HepG2 (cell line): ENCODE data around the gene AGXT. TPM values are rescaled to one million over a fixed set of nuclear protein-coding genes. Genes with fewer than 3 reads are reported as not detected.
A peak's percentile ranks its signal among the peaks of the same experiment; 100 is the strongest.

Experiments used
- ATAC-seq: fragments of 200-7000 bp; cut with Tn5 transposase; 3 replicates; pipeline ENCODE4 v1.9.1; 2020; ENCODE audit warnings: mild to moderate bottlenecking, moderate library complexity
- BruUV-seq: library from RNA; stranded (reverse); fragments of 400-500 nt; replicated peaks from 2 replicates; lab custom pipeline; 2021; lab: Mats Ljungman, UMichigan
- CTCF ChIA-PET: fragments of 300-600 bp; formaldehyde crosslinking; extraction: SDS; loops from one replicate; lab custom pipeline; 2021; ENCODE audit warnings: low total read pairs, inconsistent platforms, low intra/inter-chr PET ratio; lab: Yijun Ruan, JAX
- POLR2A ChIA-PET: fragments of 350-600 bp; sonication (Branson Sonifier 250); formaldehyde crosslinking; loops from one replicate; lab custom pipeline; 2020; ENCODE audit warnings: antibody characterized with exemption, inconsistent platforms; lab: Yijun Ruan, JAX
- DNase-seq: peaks from one replicate; pipeline ENCODE4 v3.0.0-alpha.2; 2015; ENCODE audit warnings: low spot score
- FAIRE-seq: peaks from 3 replicates; lab custom pipeline; 2011; peaks lifted over from hg19 to GRCh38; lab: Jason Lieb, UNC
- H2AFZ ChIP-seq: one replicate; pipeline ENCODE4 v1.6.1; 2011; ENCODE audit warnings: low read length, inconsistent platforms
- H3K27ac ChIP-seq: fragments of 300-600 bp; 3 replicates; pipeline ENCODE4 v1.8.0; 2011; ENCODE audit warnings: mixed run types, mild to moderate bottlenecking, mixed read lengths, low read length, inconsistent platforms; ENCODE audit not compliant: insufficient read depth; ENCODE audit errors: extremely low read length
- H3K27me3 ChIP-seq, 2 experiments: fragments of 200-600 bp in 1 of 2; 2 replicates in 1 of 2; 3 replicates in 1 of 2; pipeline versions ENCODE4 v1.6.0 to v1.8.0; 2011; ENCODE audit warnings: low read length in 2 of 2, mild to moderate bottlenecking in 2 of 2, moderate library complexity in 2 of 2, inconsistent platforms in 1 of 2; ENCODE audit not compliant: insufficient read depth in 2 of 2, control insufficient read depth in 1 of 2
- H3K36me3 ChIP-seq, 2 experiments: fragments of 200-600 bp in 1 of 2; replicated peaks in 1 of 2; 2 replicates in 1 of 2; 3 replicates in 1 of 2; pipeline versions ENCODE4 v1.5.1 to v1.8.0; 2011; ENCODE audit warnings: low read length in 2 of 2, inconsistent platforms in 1 of 2; ENCODE audit not compliant: insufficient read depth in 2 of 2, control insufficient read depth in 1 of 2
- H3K4me1 ChIP-seq: 2 replicates; pipeline ENCODE4 v1.5.1; 2012; ENCODE audit warnings: low read length, inconsistent platforms; ENCODE audit not compliant: insufficient read depth
- H3K4me2 ChIP-seq: 2 replicates; pipeline ENCODE4 v1.6.0; 2011; ENCODE audit warnings: low read depth, low read length, inconsistent platforms
- H3K4me3 ChIP-seq, 3 experiments: fragments of 200-600 bp in 1 of 3; sonication (generic), shearing (Covaris generic) in 1 of 3; replicated peaks in 1 of 3; 2 replicates each; pipeline ENCODE4 v1.5.1; 2011 to 2016; ENCODE audit warnings: low read length in 3 of 3, inconsistent platforms in 2 of 3, low read depth in 2 of 3, mild to moderate bottlenecking in 2 of 3, control low read depth in 1 of 3, mixed read lengths in 1 of 3; ENCODE audit not compliant: insufficient read depth in 1 of 3
- H3K79me2 ChIP-seq: one replicate; pipeline ENCODE4 v1.6.1; 2011; ENCODE audit warnings: low read length, inconsistent platforms; ENCODE audit not compliant: insufficient read depth
- H3K9ac ChIP-seq: 2 replicates; pipeline ENCODE4 v1.6.0; 2011; ENCODE audit warnings: mild to moderate bottlenecking, low read depth, low read length, inconsistent platforms; ENCODE audit not compliant: insufficient read depth
- H3K9me3 ChIP-seq: 2 replicates; pipeline ENCODE4 v1.5.1; 2012; ENCODE audit warnings: mild to moderate bottlenecking, low read length
- H4K20me1 ChIP-seq: 2 replicates; pipeline ENCODE4 v1.6.0; 2011; ENCODE audit warnings: inconsistent platforms, mild to moderate bottlenecking, low read length, moderate library complexity; ENCODE audit not compliant: insufficient read depth
- CBFB ChIP-seq: sonication (generic); formaldehyde crosslinking; IDR thresholded peaks from 2 replicates; pipeline ENCODE4 v1.4.0; 2020; ENCODE audit warnings: missing genetic modification reagents
- CBX1 ChIP-seq: IDR thresholded peaks from one replicate; pipeline ENCODE4 v1.6.1; 2016; ENCODE audit warnings: antibody characterized with exemption, low read depth
- FOXJ3 ChIP-seq: sonication (generic); formaldehyde crosslinking; IDR thresholded peaks from 2 replicates; pipeline ENCODE4 v1.4.0; 2020; ENCODE audit warnings: missing genetic modification reagents, mild to moderate bottlenecking, borderline replicate concordance
- HIVEP1 ChIP-seq: sonication (generic); formaldehyde crosslinking; IDR thresholded peaks from 2 replicates; pipeline ENCODE4 v1.4.0; 2020; ENCODE audit warnings: mild to moderate bottlenecking, missing genetic modification reagents
- HNRNPL ChIP-seq: fragments of 200-400 bp; formaldehyde crosslinking; IDR thresholded peaks from 2 replicates; pipeline ENCODE4 v1.6.1; 2017; ENCODE audit warnings: mild to moderate bottlenecking, low read depth, low read length
- KDM2A ChIP-seq: sonication (generic); formaldehyde crosslinking; IDR thresholded peaks from 2 replicates; pipeline ENCODE4 v1.4.0; 2020; ENCODE audit warnings: low read depth, missing genetic modification reagents, borderline replicate concordance
- NFIC ChIP-seq: IDR thresholded peaks from 2 replicates; pipeline ENCODE4 v1.6.1; 2012; ENCODE audit warnings: mild to moderate bottlenecking, low read length, inconsistent platforms
- TAF1 ChIP-seq: sonication (generic); formaldehyde crosslinking; IDR thresholded peaks from 2 replicates; pipeline ENCODE4 v1.4.0; 2020; ENCODE audit warnings: missing genetic modification reagents
- ZNF383 ChIP-seq: sonication (generic); formaldehyde crosslinking; IDR thresholded peaks from 2 replicates; pipeline ENCODE4 v1.4.0; 2020; ENCODE audit warnings: missing genetic modification reagents, mild to moderate bottlenecking, borderline replicate concordance
- WGBS: methylation state at CpG from one replicate; pipeline ENCODE4 v1.1.6; 2017; ENCODE audit warnings: low lambda C conversion rate; 5-methylcytosine and 5-hydroxymethylcytosine counted together
- in situ Hi-C: cut with HindIII; loops from 2 replicates; pipeline ENCODE4 v1.10.0; 2017; ENCODE audit warnings: low pct_unique_long_range_greater_than_20kb; ENCODE audit not compliant: extremely low pct_ligation_motif_present
- intact Hi-C: fragments of 100-400 bp; cut with micrococcal nuclease; formaldehyde crosslinking; loops from one replicate; pipeline ENCODE4 v1.10.0; 2022; ENCODE audit not compliant: unreplicated experiment
- polyA plus RNA-seq, 8 experiments: library from polyadenylated mRNA; depleted of rRNA in 3 of 8; stranded (reverse) in 7 of 8; unstranded in 1 of 8; fragments of >200 nt; fragmentation: Illumina TruSeq in 4 of 8; extraction: Trizol in 4 of 8; gene quantifications; 2 replicates each; pipeline versions ENCODE4 v1.2.1 to v1.2.3, GENCODE V29; 2011 to 2016; ENCODE audit warnings: low read depth in 4 of 8, missing spikeins in 1 of 8, mixed read lengths in 1 of 8; ENCODE audit not compliant: insufficient read depth in 1 of 8
- total RNA-seq, 5 experiments: library from RNA; depleted of rRNA; stranded (reverse); fragments of >200 nt; fragmentation: Illumina TruSeq; extraction: Trizol; gene quantifications; 2 replicates each; pipeline ENCODE4 v1.2.3, GENCODE V29; 2016; ENCODE audit warnings: low read depth in 1 of 5
- TF ChIP-seq, protein P1 (sequence below): sonication (generic); formaldehyde crosslinking; IDR thresholded peaks from 2 replicates; pipeline ENCODE4 v1.5.1; 2020; ENCODE audit warnings: mild to moderate bottlenecking, missing genetic modification reagents, moderate library complexity
- TF ChIP-seq, protein P2 (sequence below): sonication (generic); formaldehyde crosslinking; IDR thresholded peaks from 2 replicates; pipeline ENCODE4 v1.5.1; 2020; ENCODE audit warnings: missing genetic modification reagents, mild to moderate bottlenecking, borderline replicate concordance
- TF ChIP-seq, protein P3 (sequence below): sonication (generic); formaldehyde crosslinking; IDR thresholded peaks from 2 replicates; pipeline ENCODE4 v1.4.0; 2020; ENCODE audit warnings: missing genetic modification reagents, borderline replicate concordance
- TF ChIP-seq, protein P4 (sequence below): sonication (generic); formaldehyde crosslinking; IDR thresholded peaks from 2 replicates; pipeline ENCODE4 v1.4.0; 2020; ENCODE audit warnings: missing genetic modification reagents
- TF ChIP-seq, protein P5 (sequence below): sonication (generic); formaldehyde crosslinking; IDR thresholded peaks from 2 replicates; pipeline ENCODE4 v1.4.0; 2020; ENCODE audit warnings: mild to moderate bottlenecking, missing genetic modification reagents

The AGXT gene
- total and polyA plus RNA-seq, 2 of the 13 experiments (the other 11 are each of a cell fraction or from before 2014, with no cell fraction given), result 41.9 to 96.1 TPM

DNA sequence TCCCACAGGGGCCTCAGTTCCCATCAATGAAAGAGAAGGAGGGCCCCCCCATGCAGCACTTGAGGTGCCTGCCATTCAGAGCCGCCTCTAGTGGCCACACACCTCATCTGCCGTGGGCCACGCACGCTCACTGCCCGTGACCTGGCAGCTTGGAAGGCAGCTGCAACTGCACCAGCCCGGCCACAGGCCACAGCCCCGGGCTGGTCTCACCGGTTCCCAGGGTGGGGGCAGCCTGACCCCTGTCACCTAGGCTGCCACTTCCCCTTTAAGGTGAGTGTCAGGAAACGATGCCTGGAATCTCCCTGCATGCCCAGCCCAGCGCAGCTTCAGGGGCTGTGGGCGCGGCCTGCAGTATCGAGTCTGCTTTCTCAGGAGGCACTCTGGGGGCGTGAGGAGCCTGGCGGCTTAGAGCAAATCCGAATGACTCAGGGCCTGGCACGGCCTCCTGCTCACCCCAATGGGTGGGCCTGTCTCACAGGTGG is 24.8 kb downstream of the AGXT start:
- H3K4me3 ChIP-seq, result no peak overlapping the region; a peak in 1 of 6 replicates
- no peaks in the 10 kb centered on the region for H3K79me2 ChIP-seq
- H3K36me3 ChIP-seq, result no peaks in the 10 kb centered on the region
- no peaks in the 10 kb centered on the region for H3K9me3 ChIP-seq
- no peak overlapping the region for H3K9ac ChIP-seq
- H3K27ac ChIP-seq, result no peak overlapping the region
- peaks cover 89% of the 10 kb centered on the region for H3K4me1 ChIP-seq
- H2AFZ ChIP-seq, result no peak overlapping the region
- no peaks in the 10 kb centered on the region; a peak in 1 of 5 replicates for H3K27me3 ChIP-seq
- BruUV-seq, result no TSS peak
- DNase-seq (no peak), ATAC-seq (no peak), FAIRE-seq (no peak)
- H4K20me1 ChIP-seq, result no peaks in the 10 kb centered on the region
- 45% methylated on average over 11 of the region's 17 CpGs for WGBS
- ChIA-PET POLR2A (interaction anchor here (1.0 to 9.3 kb wide), 2 partner anchors 19 to 36 kb away, joined by 3 to 63 read pairs; no protein-coding TSS in a partner anchor), CTCF (no interaction called here)
- H3K4me2 ChIP-seq, result peak overlapping the region; percentile 19; the same call in 1 of the 2 replicates
- in situ Hi-C loops, result no loop called here
- intact Hi-C loops, result no loop called here
- TF ChIP-seq, protein P1, sequence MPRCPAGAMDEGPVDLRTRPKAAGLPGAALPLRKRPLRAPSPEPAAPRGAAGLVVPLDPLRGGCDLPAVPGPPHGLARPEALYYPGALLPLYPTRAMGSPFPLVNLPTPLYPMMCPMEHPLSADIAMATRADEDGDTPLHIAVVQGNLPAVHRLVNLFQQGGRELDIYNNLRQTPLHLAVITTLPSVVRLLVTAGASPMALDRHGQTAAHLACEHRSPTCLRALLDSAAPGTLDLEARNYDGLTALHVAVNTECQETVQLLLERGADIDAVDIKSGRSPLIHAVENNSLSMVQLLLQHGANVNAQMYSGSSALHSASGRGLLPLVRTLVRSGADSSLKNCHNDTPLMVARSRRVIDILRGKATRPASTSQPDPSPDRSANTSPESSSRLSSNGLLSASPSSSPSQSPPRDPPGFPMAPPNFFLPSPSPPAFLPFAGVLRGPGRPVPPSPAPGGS (CRISPR knock-in tag), result no peak
- TF ChIP-seq NFIC, result no peak
- TF ChIP-seq, protein P2, sequence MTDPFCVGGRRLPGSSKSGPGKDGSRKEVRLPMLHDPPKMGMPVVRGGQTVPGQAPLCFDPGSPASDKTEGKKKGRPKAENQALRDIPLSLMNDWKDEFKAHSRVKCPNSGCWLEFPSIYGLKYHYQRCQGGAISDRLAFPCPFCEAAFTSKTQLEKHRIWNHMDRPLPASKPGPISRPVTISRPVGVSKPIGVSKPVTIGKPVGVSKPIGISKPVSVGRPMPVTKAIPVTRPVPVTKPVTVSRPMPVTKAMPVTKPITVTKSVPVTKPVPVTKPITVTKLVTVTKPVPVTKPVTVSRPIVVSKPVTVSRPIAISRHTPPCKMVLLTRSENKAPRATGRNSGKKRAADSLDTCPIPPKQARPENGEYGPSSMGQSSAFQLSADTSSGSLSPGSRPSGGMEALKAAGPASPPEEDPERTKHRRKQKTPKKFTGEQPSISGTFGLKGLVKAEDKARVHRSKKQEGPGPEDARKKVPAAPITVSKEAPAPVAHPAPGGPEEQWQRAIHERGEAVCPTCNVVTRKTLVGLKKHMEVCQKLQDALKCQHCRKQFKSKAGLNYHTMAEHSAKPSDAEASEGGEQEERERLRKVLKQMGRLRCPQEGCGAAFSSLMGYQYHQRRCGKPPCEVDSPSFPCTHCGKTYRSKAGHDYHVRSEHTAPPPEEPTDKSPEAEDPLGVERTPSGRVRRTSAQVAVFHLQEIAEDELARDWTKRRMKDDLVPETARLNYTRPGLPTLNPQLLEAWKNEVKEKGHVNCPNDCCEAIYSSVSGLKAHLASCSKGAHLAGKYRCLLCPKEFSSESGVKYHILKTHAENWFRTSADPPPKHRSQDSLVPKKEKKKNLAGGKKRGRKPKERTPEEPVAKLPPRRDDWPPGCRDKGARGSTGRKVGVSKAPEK, result no peak
- TF ChIP-seq KDM2A (CRISPR knock-in tag), result no peak
- TF ChIP-seq HIVEP1 (CRISPR knock-in tag), result 0 out of 2 replicates have a peak, but pooled peaks have one; percentile 61
- TF ChIP-seq, protein P3, sequence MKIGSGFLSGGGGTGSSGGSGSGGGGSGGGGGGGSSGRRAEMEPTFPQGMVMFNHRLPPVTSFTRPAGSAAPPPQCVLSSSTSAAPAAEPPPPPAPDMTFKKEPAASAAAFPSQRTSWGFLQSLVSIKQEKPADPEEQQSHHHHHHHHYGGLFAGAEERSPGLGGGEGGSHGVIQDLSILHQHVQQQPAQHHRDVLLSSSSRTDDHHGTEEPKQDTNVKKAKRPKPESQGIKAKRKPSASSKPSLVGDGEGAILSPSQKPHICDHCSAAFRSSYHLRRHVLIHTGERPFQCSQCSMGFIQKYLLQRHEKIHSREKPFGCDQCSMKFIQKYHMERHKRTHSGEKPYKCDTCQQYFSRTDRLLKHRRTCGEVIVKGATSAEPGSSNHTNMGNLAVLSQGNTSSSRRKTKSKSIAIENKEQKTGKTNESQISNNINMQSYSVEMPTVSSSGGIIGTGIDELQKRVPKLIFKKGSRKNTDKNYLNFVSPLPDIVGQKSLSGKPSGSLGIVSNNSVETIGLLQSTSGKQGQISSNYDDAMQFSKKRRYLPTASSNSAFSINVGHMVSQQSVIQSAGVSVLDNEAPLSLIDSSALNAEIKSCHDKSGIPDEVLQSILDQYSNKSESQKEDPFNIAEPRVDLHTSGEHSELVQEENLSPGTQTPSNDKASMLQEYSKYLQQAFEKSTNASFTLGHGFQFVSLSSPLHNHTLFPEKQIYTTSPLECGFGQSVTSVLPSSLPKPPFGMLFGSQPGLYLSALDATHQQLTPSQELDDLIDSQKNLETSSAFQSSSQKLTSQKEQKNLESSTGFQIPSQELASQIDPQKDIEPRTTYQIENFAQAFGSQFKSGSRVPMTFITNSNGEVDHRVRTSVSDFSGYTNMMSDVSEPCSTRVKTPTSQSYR (CRISPR knock-in tag), result no peak
- TF ChIP-seq, protein P4, sequence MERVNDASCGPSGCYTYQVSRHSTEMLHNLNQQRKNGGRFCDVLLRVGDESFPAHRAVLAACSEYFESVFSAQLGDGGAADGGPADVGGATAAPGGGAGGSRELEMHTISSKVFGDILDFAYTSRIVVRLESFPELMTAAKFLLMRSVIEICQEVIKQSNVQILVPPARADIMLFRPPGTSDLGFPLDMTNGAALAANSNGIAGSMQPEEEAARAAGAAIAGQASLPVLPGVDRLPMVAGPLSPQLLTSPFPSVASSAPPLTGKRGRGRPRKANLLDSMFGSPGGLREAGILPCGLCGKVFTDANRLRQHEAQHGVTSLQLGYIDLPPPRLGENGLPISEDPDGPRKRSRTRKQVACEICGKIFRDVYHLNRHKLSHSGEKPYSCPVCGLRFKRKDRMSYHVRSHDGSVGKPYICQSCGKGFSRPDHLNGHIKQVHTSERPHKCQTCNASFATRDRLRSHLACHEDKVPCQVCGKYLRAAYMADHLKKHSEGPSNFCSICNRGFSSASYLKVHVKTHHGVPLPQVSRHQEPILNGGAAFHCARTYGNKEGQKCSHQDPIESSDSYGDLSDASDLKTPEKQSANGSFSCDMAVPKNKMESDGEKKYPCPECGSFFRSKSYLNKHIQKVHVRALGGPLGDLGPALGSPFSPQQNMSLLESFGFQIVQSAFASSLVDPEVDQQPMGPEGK (CRISPR knock-in tag), result no peak
- TF ChIP-seq FOXJ3 (CRISPR knock-in tag), result no peak
- no peak for TF ChIP-seq ZNF383 (CRISPR knock-in tag)
- TF ChIP-seq CBX1, result no peak
- no peak for TF ChIP-seq TAF1 (CRISPR knock-in tag)
- TF ChIP-seq, protein P5, sequence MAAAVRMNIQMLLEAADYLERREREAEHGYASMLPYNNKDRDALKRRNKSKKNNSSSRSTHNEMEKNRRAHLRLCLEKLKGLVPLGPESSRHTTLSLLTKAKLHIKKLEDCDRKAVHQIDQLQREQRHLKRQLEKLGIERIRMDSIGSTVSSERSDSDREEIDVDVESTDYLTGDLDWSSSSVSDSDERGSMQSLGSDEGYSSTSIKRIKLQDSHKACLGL (CRISPR knock-in tag), result 0 out of 2 replicates have a peak, but pooled peaks have one; percentile 49
- TF ChIP-seq HNRNPL, result 0 out of 2 replicates have a peak, but pooled peaks have one; percentile 21
- no peak for TF ChIP-seq CBFB
